COLO668 (cell line): ENCODE results near the gene TFR2.

Source experiments
- DNase-seq: peaks from one replicate; lab custom pipeline; 2025; ENCODE audit not compliant: unreplicated experiment; lab: John Stamatoyannopoulos, UW

TFR2 gene

GRCh38 chr7:100641463-100641859, at the start of gene TFR2:
Gene TFR2, minus strand, starts transcription at chr7:100641552. Its CDS starts 43 bp downstream, at chr7:100641509.
- DNase-seq, result no peak

GRCh38 chr7:100689230-100690135, 48.1 kb upstream of the TFR2 start:
- no peak for DNase-seq

GRCh38 chr7:100688326-100688860, 47.0 kb upstream of the TFR2 start:
- DNase-seq, result no peak

- DNase-seq, result no peak
Observed at GRCh38 chr7:100687751-100688300, 46.5 kb upstream of the TFR2 start.

- DNase-seq, result no peak
Observed at GRCh38 chr7:100687261-100687660, 45.9 kb upstream of the TFR2 start.

- DNase-seq, result no peak
Observed at GRCh38 chr7:100686822-100687211, 45.5 kb upstream of the TFR2 start.

GRCh38 chr7:100686201-100686821, 45.0 kb upstream of the TFR2 start:
- no peak for DNase-seq

GRCh38 chr7:100685631-100686145, 44.3 kb upstream of the TFR2 start:
- DNase-seq, result no peak

- no peak for DNase-seq
Observed at GRCh38 chr7:100685049-100685605, 43.8 kb upstream of the TFR2 start.

- DNase-seq, result no peak
Observed at GRCh38 chr7:100684534-100685042, 43.2 kb upstream of the TFR2 start.

- DNase-seq, result no peak
Observed at GRCh38 chr7:100683659-100684533, 42.5 kb upstream of the TFR2 start.

GRCh38 chr7:100682991-100683658, 41.8 kb upstream of the TFR2 start:
- DNase-seq, result no peak

- DNase-seq, result no peak
Observed at GRCh38 chr7:100682228-100682741, 40.9 kb upstream of the TFR2 start.

GRCh38 chr7:100681491-100682227, 40.3 kb upstream of the TFR2 start:
- no peak for DNase-seq

GRCh38 chr7:100680576-100681271, 39.4 kb upstream of the TFR2 start:
- DNase-seq, result no peak

GRCh38 chr7:100679927-100680575, 38.7 kb upstream of the TFR2 start:
- no peak for DNase-seq

GRCh38 chr7:100679129-100679926, 38.0 kb upstream of the TFR2 start:
- no peak for DNase-seq
